Trophoblast cell (in vitro differentiated cells and primary cell): Measurements from ENCODE around the gene RCL1.
"Not testable (repeated sequence)": the region's sequence is repeated elsewhere in the genome, so short reads cannot be mapped to it uniquely, and the experiment has no call there.

Experiments used
- DNase-seq, 2 donors: peaks; one replicate each; pipeline ENCODE4 v3.0.0-alpha.2; 2016
- H2AFZ ChIP-seq: 2 replicates; pipeline ENCODE4 v1.6.1; 2013; ENCODE audit warnings: low read length, moderate library complexity, mild to moderate bottlenecking; ENCODE audit not compliant: insufficient read depth, poor library complexity
- H2AK5ac ChIP-seq: 2 replicates; pipeline ENCODE4 v1.6.1; 2013; ENCODE audit warnings: mild to moderate bottlenecking, low read length
- H2BK120ac ChIP-seq: 2 replicates; pipeline ENCODE4 v1.6.1; 2013; ENCODE audit warnings: low read length, mild to moderate bottlenecking, moderate library complexity; ENCODE audit not compliant: insufficient read depth, poor library complexity
- H2BK12ac ChIP-seq: 2 replicates; pipeline ENCODE4 v1.6.1; 2013; ENCODE audit warnings: mild to moderate bottlenecking, low read length, moderate library complexity
- H2BK5ac ChIP-seq: 2 replicates; pipeline ENCODE4 v1.6.1; 2013; ENCODE audit warnings: low read length, low read depth, moderate library complexity, mild to moderate bottlenecking; ENCODE audit not compliant: poor library complexity
- H3K14ac ChIP-seq: 2 replicates; pipeline ENCODE4 v1.6.1; 2013; ENCODE audit warnings: mild to moderate bottlenecking, low read length
- H3K18ac ChIP-seq: 2 replicates; pipeline ENCODE4 v1.6.1; 2013; ENCODE audit warnings: mild to moderate bottlenecking, low read length
- H3K23ac ChIP-seq: 2 replicates; pipeline ENCODE4 v1.6.1; 2013; ENCODE audit warnings: low read length
- H3K27ac ChIP-seq: 2 replicates; pipeline ENCODE4 v1.5.1; 2013; ENCODE audit warnings: low read depth, mild to moderate bottlenecking, inconsistent platforms, low read length, moderate library complexity
- H3K27me3 ChIP-seq: 2 replicates; pipeline ENCODE4 v1.6.1; 2013; ENCODE audit warnings: inconsistent platforms, mild to moderate bottlenecking, low read length, moderate library complexity; ENCODE audit not compliant: insufficient read depth
- H3K36me3 ChIP-seq, 2 experiments: 1 replicate in 1 of 2; 2 replicates in 1 of 2; pipeline ENCODE4 v1.6.1; 2013; ENCODE audit warnings: low read length in 2 of 2, mild to moderate bottlenecking in 2 of 2, moderate library complexity in 1 of 2; ENCODE audit not compliant: insufficient read depth in 2 of 2, control insufficient read depth in 1 of 2
- H3K4ac ChIP-seq: 2 replicates; pipeline ENCODE4 v1.6.1; 2013; ENCODE audit warnings: low read depth, mild to moderate bottlenecking, low read length, moderate library complexity
- H3K4me1 ChIP-seq, 2 experiments: 1 replicate in 1 of 2; 2 replicates in 1 of 2; pipeline ENCODE4 v1.6.1; 2013; ENCODE audit warnings: low read length in 2 of 2, mild to moderate bottlenecking in 2 of 2, moderate library complexity in 1 of 2; ENCODE audit not compliant: insufficient read depth in 2 of 2, control insufficient read depth in 1 of 2
- H3K4me2 ChIP-seq: 2 replicates; pipeline ENCODE4 v1.6.1; 2013; ENCODE audit warnings: inconsistent platforms, mild to moderate bottlenecking, low read length, moderate library complexity
- H3K4me3 ChIP-seq: 2 replicates; pipeline ENCODE4 v1.5.1; 2013; ENCODE audit warnings: mild to moderate bottlenecking, low read depth, low read length, inconsistent platforms
- H3K79me1 ChIP-seq: one replicate; pipeline ENCODE4 v1.6.1; 2013; ENCODE audit warnings: low read length
- H3K79me2 ChIP-seq: 2 replicates; pipeline ENCODE4 v1.6.1; 2013; ENCODE audit warnings: low read length, mild to moderate bottlenecking; ENCODE audit not compliant: control insufficient read depth, insufficient read depth, poor library complexity
- H3K9ac ChIP-seq: 2 replicates; pipeline ENCODE4 v1.6.1; 2013; ENCODE audit warnings: mild to moderate bottlenecking, low read length
- H3K9me3 ChIP-seq: 2 replicates; pipeline ENCODE4 v1.6.1; 2013; ENCODE audit warnings: low read depth, mild to moderate bottlenecking, control low read depth, inconsistent platforms, low read length; ENCODE audit not compliant: insufficient read depth
- H4K12ac ChIP-seq: 2 replicates; pipeline ENCODE4 v1.6.1; 2013; ENCODE audit warnings: low read depth, mild to moderate bottlenecking, low read length, moderate library complexity
- H4K8ac ChIP-seq: 2 replicates; pipeline ENCODE4 v1.6.1; 2013; ENCODE audit warnings: low read depth, mild to moderate bottlenecking, low read length, moderate library complexity
- H4K91ac ChIP-seq: one replicate; pipeline ENCODE4 v1.6.1; 2013; ENCODE audit warnings: low read depth, mild to moderate bottlenecking, low read length, moderate library complexity
- WGBS: extraction: QIAGEN DNeasy Blood & Tissue Kit; methylation state at CpG from one replicate; pipeline ENCODE4 v1.1.7; 2013; ENCODE audit warnings: missing lambda C conversion rate; ENCODE audit not compliant: insufficient read length, insufficient coverage; ENCODE audit errors: extremely low coverage; 5-methylcytosine and 5-hydroxymethylcytosine counted together

Gene RCL1

GRCh38 chr9:4748612-4749011 lies 44.1 kb upstream of the RCL1 start:
- no peak overlapping the region for H2AK5ac ChIP-seq
- no peak overlapping the region for H3K14ac ChIP-seq
- no peak for DNase-seq
- no peak overlapping the region for H3K23ac ChIP-seq
- H4K8ac ChIP-seq = no peak overlapping the region
- H3K9ac ChIP-seq = no peak overlapping the region
- H2BK5ac ChIP-seq = no peak overlapping the region
- no peak overlapping the region for H3K27ac ChIP-seq
- H3K36me3 ChIP-seq = no peaks in the 10 kb centered on the region
- H2AFZ ChIP-seq = no peak overlapping the region
- no peaks in the 10 kb centered on the region for H3K79me1 ChIP-seq
- peaks cover 0 to 3% of the 10 kb centered on the region in 2 experiments for H3K4me1 ChIP-seq
- no peak overlapping the region for H3K4me3 ChIP-seq
- no peaks in the 10 kb centered on the region for H3K27me3 ChIP-seq
- H4K91ac ChIP-seq = no peak overlapping the region
- H3K4ac ChIP-seq = no peak overlapping the region
- WGBS = no CpG with 5 or more reads among the region's 5 CpGs
- H3K4me2 ChIP-seq = no peak overlapping the region
- H2BK120ac ChIP-seq = no peak overlapping the region
- H4K12ac ChIP-seq = no peak overlapping the region
- H3K18ac ChIP-seq = no peak overlapping the region
- H2BK12ac ChIP-seq = no peak overlapping the region
- no peaks in the 10 kb centered on the region for H3K79me2 ChIP-seq
- H3K9me3 ChIP-seq = no peaks in the 10 kb centered on the region

GRCh38 chr9:4750023-4750673 lies 42.6 kb upstream of the RCL1 start:
- Histone ChIP-seq H3K4me1 (peaks cover 8 to 9% of the 10 kb centered on the region in 2 experiments), H3K4me2 (no peak overlapping the region), H3K14ac (no peak overlapping the region), H3K18ac (no peak overlapping the region), H3K9me3 (no peaks in the 10 kb centered on the region), H4K91ac (no peak overlapping the region), H2BK5ac (no peak overlapping the region), H3K79me1 (peaks cover 3% of the 10 kb centered on the region), H3K27me3 (no peaks in the 10 kb centered on the region), H2BK12ac (no peak overlapping the region), H3K9ac (no peak overlapping the region), H2BK120ac (no peak overlapping the region), H3K36me3 (no peaks in the 10 kb centered on the region), H3K4ac (no peak overlapping the region), H2AFZ (no peak overlapping the region), H3K4me3 (no peak overlapping the region), H3K23ac (no peak overlapping the region), H4K8ac (no peak overlapping the region), H2AK5ac (no peak overlapping the region), H3K27ac (no peak overlapping the region), H3K79me2 (no peaks in the 10 kb centered on the region), H4K12ac (no peak overlapping the region)
- DNase-seq = peak in 1 of 2 donors; percentile 81
- WGBS = no CpG with 5 or more reads among the region's 8 CpGs

GRCh38 chr9:4754530-4754929 lies 38.2 kb upstream of the RCL1 start:
- not testable (repeated sequence) for H3K27me3 ChIP-seq, H3K79me2 ChIP-seq, H3K18ac ChIP-seq, H3K9me3 ChIP-seq, H3K4me2 ChIP-seq, H3K9ac ChIP-seq, H3K4ac ChIP-seq, H4K8ac ChIP-seq, H3K79me1 ChIP-seq, H4K12ac ChIP-seq, H2AK5ac ChIP-seq, H3K23ac ChIP-seq, H3K36me3 ChIP-seq, H3K4me3 ChIP-seq, H3K14ac ChIP-seq, H2AFZ ChIP-seq
- H3K27ac ChIP-seq = peak overlapping the region; percentile 57
- H2BK5ac ChIP-seq = peak overlapping the region; percentile 36
- peak in 1 of 2 donors; percentile 36 for DNase-seq
- peaks cover 5 to 14% of the 10 kb centered on the region in 2 experiments for H3K4me1 ChIP-seq
- H4K91ac ChIP-seq = peak overlapping the region; percentile 42
- H2BK12ac ChIP-seq = peak overlapping the region; percentile 44
- H2BK120ac ChIP-seq = peak overlapping the region; percentile 18

GRCh38 chr9:4755026-4755609 lies 37.6 kb upstream of the RCL1 start:
- Histone ChIP-seq H2AK5ac (no peak overlapping the region), H3K4ac (no peak overlapping the region), H3K14ac (no peak overlapping the region), H3K27ac (peak overlapping the region; percentile 57), H2BK12ac (peak overlapping the region; percentile 44), H4K12ac (no peak overlapping the region), H3K9me3 (no peaks in the 10 kb centered on the region), H3K4me3 (no peak overlapping the region), H3K79me2 (no peaks in the 10 kb centered on the region), H3K23ac (no peak overlapping the region), H4K8ac (no peak overlapping the region), H3K36me3 (no peaks in the 10 kb centered on the region), H2BK120ac (peak overlapping the region; percentile 18), H3K4me1 (peaks cover 5 to 14% of the 10 kb centered on the region in 2 experiments), H3K79me1 (peaks cover 3% of the 10 kb centered on the region), H2AFZ (no peak overlapping the region), H2BK5ac (peak overlapping the region; percentile 36), H3K18ac (no peak overlapping the region), H3K27me3 (no peaks in the 10 kb centered on the region), H3K9ac (no peak overlapping the region), H3K4me2 (no peak overlapping the region), H4K91ac (peak overlapping the region; percentile 42)
- no CpG with 5 or more reads among the region's 5 CpGs for WGBS
- peak in 1 of 2 donors; percentile 92 for DNase-seq
